Neural cell (in vitro differentiated cells): Measurements from ENCODE around the gene DSCAML1. TPM values are rescaled to one million over a fixed set of nuclear protein-coding genes. Genes with fewer than 3 reads are reported as not detected.

Experiments
- H2AFZ ChIP-seq: fragments of 200-600, 300-800 bp; sonication (generic), shearing (Covaris generic); 2 replicates; pipeline ENCODE4 v1.6.0; 2014; ENCODE audit warnings: low read depth, mild to moderate bottlenecking, antibody characterized with exemption, low read length, moderate library complexity
- H3F3A ChIP-seq: fragments of 200-600 bp; shearing (Covaris generic); 2 replicates; pipeline ENCODE4 v1.6.1; 2016; ENCODE audit warnings: mild to moderate bottlenecking, moderate library complexity, mixed read lengths, antibody characterized with exemption, low read length; ENCODE audit not compliant: insufficient read depth, poor library complexity, severe bottlenecking
- H3K27ac ChIP-seq: fragments of 200-600, 300-800 bp; sonication (generic), shearing (Covaris generic); 2 replicates; pipeline ENCODE4 v1.5.1; 2014; ENCODE audit warnings: mild to moderate bottlenecking, low read length, moderate library complexity
- H3K27me3 ChIP-seq: fragments of 300-800, 200-600 bp; sonication (generic), shearing (Covaris generic); 2 replicates; pipeline ENCODE4 v1.6.0; 2014; ENCODE audit warnings: mild to moderate bottlenecking, low read depth, low read length, moderate library complexity; ENCODE audit not compliant: insufficient read depth
- H3K36me3 ChIP-seq: fragments of 300-800, 200-600 bp; sonication (generic), shearing (Covaris generic); 2 replicates; pipeline ENCODE4 v1.5.1; 2014; ENCODE audit warnings: mild to moderate bottlenecking, antibody characterized with exemption, low read length, moderate library complexity; ENCODE audit not compliant: insufficient read depth
- H3K4me2 ChIP-seq: fragments of 300-800, 200-600 bp; sonication (generic), shearing (Covaris generic); 2 replicates; pipeline ENCODE4 v1.6.0; 2014; ENCODE audit warnings: mild to moderate bottlenecking, low read length
- H3K4me3 ChIP-seq: fragments of 300-800, 200-600 bp; sonication (generic), shearing (Covaris generic); 2 replicates; pipeline ENCODE4 v1.5.1; 2014; ENCODE audit warnings: mild to moderate bottlenecking, low read length, moderate library complexity
- H3K79me2 ChIP-seq: fragments of 200-600 bp; shearing (Covaris generic); replicated peaks from 2 replicates; pipeline ENCODE4 v1.6.0; 2014; ENCODE audit warnings: mild to moderate bottlenecking, low read length, moderate library complexity; ENCODE audit not compliant: insufficient read depth
- H3K9ac ChIP-seq: fragments of 300-800, 200-600 bp; sonication (generic), shearing (Covaris generic); 2 replicates; pipeline ENCODE4 v1.6.1; 2016; ENCODE audit warnings: mild to moderate bottlenecking, low read length, mixed read lengths
- H3K9me2 ChIP-seq: fragments of 200-600 bp; shearing (Covaris generic); 2 replicates; pipeline ENCODE4 v1.6.1; 2016; ENCODE audit warnings: mild to moderate bottlenecking, low read length, mixed read lengths; ENCODE audit not compliant: insufficient read depth
- H3K9me3 ChIP-seq: fragments of 200-600, 300-800 bp; sonication (generic), shearing (Covaris generic); 2 replicates; pipeline ENCODE4 v1.6.1; 2016; ENCODE audit warnings: mild to moderate bottlenecking, mixed run types, low read length, moderate library complexity, mixed read lengths
- H4K20me1 ChIP-seq: fragments of 200-600 bp; shearing (Covaris generic); 2 replicates; pipeline ENCODE4 v1.6.1; 2016; ENCODE audit warnings: mild to moderate bottlenecking, mixed run types; ENCODE audit not compliant: insufficient read depth
- EP300 ChIP-seq: fragments of 450-650 bp; conservative IDR thresholded peaks from 2 replicates; pipeline ENCODE4 v1.6.1; 2014; ENCODE audit warnings: antibody characterized with exemption, mild to moderate bottlenecking, moderate library complexity; ENCODE audit not compliant: poor library complexity, severe bottlenecking
- EZH2 ChIP-seq: fragments of 200-600, 300-800 bp; shearing (Covaris generic), sonication (generic); IDR thresholded peaks from 2 replicates; pipeline ENCODE4 v1.6.1; 2014; ENCODE audit warnings: antibody characterized with exemption, low read length, borderline replicate concordance, mild to moderate bottlenecking; ENCODE audit not compliant: insufficient read depth, poor library complexity, severe bottlenecking
- MXI1 ChIP-seq: fragments of 450-650 bp; conservative IDR thresholded peaks from 2 replicates; pipeline ENCODE4 v1.6.1; 2014; ENCODE audit warnings: antibody characterized with exemption, mild to moderate bottlenecking; ENCODE audit not compliant: poor library complexity, severe bottlenecking
- POLR2AphosphoS5 ChIP-seq: IDR thresholded peaks from 2 replicates; pipeline ENCODE4 v1.6.1; 2012
- RAD21 ChIP-seq: fragments of 450-650 bp; conservative IDR thresholded peaks from 2 replicates; pipeline ENCODE4 v1.6.1; 2014; ENCODE audit warnings: antibody characterized with exemption, mild to moderate bottlenecking, moderate library complexity
- SMC3 ChIP-seq: fragments of 450-650 bp; conservative IDR thresholded peaks from 2 replicates; pipeline ENCODE4 v1.6.1; 2014; ENCODE audit warnings: antibody characterized with exemption, mild to moderate bottlenecking, moderate library complexity; ENCODE audit not compliant: poor library complexity
- TAF1 ChIP-seq: IDR thresholded peaks from 2 replicates; pipeline ENCODE4 v1.6.1; 2012; ENCODE audit warnings: low read depth
- polyA plus RNA-seq: library from polyadenylated mRNA; depleted of rRNA; stranded (reverse); fragments of >200 nt; gene quantifications from 2 replicates; pipeline ENCODE4 v1.2.3, GENCODE V29; 2014
- TF ChIP-seq, protein P1 (sequence below): IDR thresholded peaks from 2 replicates; pipeline ENCODE4 v1.6.1; 2012; ENCODE audit warnings: borderline replicate concordance
- TF ChIP-seq, protein P2 (sequence below): fragments of 450-650 bp; IDR thresholded peaks from 2 replicates; pipeline ENCODE4 v1.5.1; 2014; ENCODE audit warnings: antibody characterized with exemption, mild to moderate bottlenecking, moderate library complexity; ENCODE audit not compliant: poor library complexity, severe bottlenecking

Gene DSCAML1
- polyA plus RNA-seq, 1 donor from 2014 or later = 1.3 TPM

DNA sequence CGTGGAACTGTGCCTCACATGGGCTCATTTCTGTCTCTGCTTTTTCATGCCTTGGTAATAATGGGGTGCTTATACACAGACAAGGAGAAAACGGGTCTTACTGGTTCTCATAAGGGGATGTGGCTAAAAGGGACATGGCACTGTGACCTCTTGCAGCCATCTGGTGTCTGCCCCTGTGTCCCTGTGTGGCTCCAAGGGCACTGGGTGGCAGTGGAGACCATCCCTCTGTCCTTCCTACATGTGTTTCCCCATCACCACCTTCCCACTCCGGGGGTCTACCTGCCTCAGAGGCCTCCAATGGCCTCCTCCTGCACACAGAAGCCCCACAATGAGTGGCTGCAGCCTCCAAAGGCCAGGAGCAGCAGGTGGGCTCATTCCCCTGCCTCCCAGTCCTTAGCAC is 248.1 kb downstream of the DSCAML1 start:
- TF ChIP-seq POLR2AphosphoS5 = no peak
- TF ChIP-seq, protein P1, sequence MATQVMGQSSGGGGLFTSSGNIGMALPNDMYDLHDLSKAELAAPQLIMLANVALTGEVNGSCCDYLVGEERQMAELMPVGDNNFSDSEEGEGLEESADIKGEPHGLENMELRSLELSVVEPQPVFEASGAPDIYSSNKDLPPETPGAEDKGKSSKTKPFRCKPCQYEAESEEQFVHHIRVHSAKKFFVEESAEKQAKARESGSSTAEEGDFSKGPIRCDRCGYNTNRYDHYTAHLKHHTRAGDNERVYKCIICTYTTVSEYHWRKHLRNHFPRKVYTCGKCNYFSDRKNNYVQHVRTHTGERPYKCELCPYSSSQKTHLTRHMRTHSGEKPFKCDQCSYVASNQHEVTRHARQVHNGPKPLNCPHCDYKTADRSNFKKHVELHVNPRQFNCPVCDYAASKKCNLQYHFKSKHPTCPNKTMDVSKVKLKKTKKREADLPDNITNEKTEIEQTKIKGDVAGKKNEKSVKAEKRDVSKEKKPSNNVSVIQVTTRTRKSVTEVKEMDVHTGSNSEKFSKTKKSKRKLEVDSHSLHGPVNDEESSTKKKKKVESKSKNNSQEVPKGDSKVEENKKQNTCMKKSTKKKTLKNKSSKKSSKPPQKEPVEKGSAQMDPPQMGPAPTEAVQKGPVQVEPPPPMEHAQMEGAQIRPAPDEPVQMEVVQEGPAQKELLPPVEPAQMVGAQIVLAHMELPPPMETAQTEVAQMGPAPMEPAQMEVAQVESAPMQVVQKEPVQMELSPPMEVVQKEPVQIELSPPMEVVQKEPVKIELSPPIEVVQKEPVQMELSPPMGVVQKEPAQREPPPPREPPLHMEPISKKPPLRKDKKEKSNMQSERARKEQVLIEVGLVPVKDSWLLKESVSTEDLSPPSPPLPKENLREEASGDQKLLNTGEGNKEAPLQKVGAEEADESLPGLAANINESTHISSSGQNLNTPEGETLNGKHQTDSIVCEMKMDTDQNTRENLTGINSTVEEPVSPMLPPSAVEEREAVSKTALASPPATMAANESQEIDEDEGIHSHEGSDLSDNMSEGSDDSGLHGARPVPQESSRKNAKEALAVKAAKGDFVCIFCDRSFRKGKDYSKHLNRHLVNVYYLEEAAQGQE = no peak
- no peak for TF ChIP-seq TAF1
- no peak for TF ChIP-seq EZH2
- no peak for TF ChIP-seq EP300
- TF ChIP-seq SMC3 = no peak
- TF ChIP-seq, protein P2, sequence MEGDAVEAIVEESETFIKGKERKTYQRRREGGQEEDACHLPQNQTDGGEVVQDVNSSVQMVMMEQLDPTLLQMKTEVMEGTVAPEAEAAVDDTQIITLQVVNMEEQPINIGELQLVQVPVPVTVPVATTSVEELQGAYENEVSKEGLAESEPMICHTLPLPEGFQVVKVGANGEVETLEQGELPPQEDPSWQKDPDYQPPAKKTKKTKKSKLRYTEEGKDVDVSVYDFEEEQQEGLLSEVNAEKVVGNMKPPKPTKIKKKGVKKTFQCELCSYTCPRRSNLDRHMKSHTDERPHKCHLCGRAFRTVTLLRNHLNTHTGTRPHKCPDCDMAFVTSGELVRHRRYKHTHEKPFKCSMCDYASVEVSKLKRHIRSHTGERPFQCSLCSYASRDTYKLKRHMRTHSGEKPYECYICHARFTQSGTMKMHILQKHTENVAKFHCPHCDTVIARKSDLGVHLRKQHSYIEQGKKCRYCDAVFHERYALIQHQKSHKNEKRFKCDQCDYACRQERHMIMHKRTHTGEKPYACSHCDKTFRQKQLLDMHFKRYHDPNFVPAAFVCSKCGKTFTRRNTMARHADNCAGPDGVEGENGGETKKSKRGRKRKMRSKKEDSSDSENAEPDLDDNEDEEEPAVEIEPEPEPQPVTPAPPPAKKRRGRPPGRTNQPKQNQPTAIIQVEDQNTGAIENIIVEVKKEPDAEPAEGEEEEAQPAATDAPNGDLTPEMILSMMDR = no peak
- no peak for TF ChIP-seq MXI1
- TF ChIP-seq RAD21 = no peak
- Histone ChIP-seq H4K20me1 (no peaks in the 10 kb centered on the region), H3K36me3 (no peaks in the 10 kb centered on the region), H3K9me2 (no peaks in the 10 kb centered on the region), H3K4me2 (no peak overlapping the region), H3K27me3 (no peaks in the 10 kb centered on the region), H3K4me3 (no peak overlapping the region), H3F3A (peaks cover 10% of the 10 kb centered on the region), H3K79me2 (no peaks in the 10 kb centered on the region), H3K9ac (no peak overlapping the region), H2AFZ (no peak overlapping the region), H3K9me3 (no peaks in the 10 kb centered on the region), H3K27ac (no peak overlapping the region)

DNA sequence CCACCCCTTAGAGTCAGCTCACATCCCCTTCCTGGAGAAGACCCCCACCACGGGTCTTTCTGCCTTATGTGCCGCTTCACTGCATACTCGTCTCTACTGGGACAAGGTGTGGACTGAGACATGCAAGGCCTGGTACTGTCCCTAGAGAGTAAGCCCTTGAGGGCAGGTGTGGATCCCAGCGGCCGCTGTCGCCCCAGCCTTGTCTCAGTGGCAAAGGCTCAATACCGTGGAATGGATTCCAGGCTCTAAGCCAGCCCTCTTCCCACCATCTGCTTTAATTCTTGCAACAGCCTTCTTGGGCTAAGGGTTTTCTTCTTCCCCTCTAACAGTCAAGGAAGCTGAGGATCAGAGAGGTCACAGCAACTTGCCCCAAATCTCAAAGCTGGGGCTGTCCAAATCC is 249.1 kb downstream of the DSCAML1 start:
- no peak overlapping the region for H3K4me3 ChIP-seq
- TF ChIP-seq SMC3 (no peak), MXI1 (no peak), POLR2AphosphoS5 (no peak), EZH2 (no peak), EP300 (no peak), TAF1 (no peak), RAD21 (no peak)
- TF ChIP-seq, protein P2 = no peak
- TF ChIP-seq, protein P1 = no peak
- H3K4me2 ChIP-seq = no peak overlapping the region
- no peaks in the 10 kb centered on the region for H3K79me2 ChIP-seq
- no peaks in the 10 kb centered on the region for H3K9me2 ChIP-seq
- no peaks in the 10 kb centered on the region for H3K36me3 ChIP-seq
- H3K9ac ChIP-seq = peak overlapping the region; percentile 74
- no peaks in the 10 kb centered on the region for H3K9me3 ChIP-seq
- peak overlapping the region; percentile 92 for H3K27ac ChIP-seq
- no peak overlapping the region for H2AFZ ChIP-seq
- H3F3A ChIP-seq = peaks cover 10% of the 10 kb centered on the region
- H4K20me1 ChIP-seq = no peaks in the 10 kb centered on the region
- no peaks in the 10 kb centered on the region for H3K27me3 ChIP-seq
